ENCODE measurements around the gene A2M.

Gene A2M

DNA sequence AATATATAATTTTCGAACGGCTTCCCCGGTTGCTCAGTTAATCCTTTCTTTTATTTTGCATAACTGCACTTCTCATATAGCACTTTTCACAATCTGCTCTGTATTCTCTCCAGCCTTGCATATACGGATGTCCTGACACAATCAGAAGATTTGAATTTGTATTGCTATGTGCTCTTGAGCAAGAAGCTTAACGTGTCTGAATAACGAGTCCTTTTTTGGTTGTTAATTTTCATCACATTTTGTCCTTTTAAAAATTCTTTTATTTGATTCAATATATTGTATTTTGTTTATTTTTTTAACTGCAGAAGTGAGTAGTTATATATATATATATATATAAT lies 17.6 kb downstream of the A2M start:
- DNase-seq = no peak

DNA sequence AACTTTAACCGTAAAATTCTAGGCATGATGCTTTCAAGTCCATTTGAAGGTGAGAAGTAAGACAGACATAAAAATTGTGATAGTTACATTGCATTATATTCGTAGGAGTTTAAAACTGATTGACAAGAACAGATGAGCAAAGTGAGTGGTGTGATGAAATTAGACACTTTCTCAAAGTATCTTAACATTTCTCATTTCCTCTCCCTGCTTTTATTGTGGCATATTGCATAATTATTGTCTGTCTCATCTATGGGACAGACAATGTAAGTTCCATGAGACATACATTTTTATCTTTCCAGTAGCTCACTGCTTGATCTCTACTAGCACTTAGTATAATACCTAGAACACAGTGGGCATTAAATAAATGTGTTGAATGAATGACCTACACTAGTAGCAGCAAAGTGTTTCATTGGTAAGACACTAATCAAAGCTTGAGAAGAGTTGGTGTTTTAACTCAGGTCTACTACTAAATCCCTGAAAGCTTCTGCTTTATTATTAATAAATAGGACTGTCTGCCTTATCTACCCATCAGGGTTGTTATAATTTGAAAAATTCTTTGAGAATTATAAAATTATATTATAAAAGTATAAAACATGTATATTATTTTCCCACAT lies 19.0 kb downstream of the A2M start:
- DNase-seq = peak; percentile 80

DNA sequence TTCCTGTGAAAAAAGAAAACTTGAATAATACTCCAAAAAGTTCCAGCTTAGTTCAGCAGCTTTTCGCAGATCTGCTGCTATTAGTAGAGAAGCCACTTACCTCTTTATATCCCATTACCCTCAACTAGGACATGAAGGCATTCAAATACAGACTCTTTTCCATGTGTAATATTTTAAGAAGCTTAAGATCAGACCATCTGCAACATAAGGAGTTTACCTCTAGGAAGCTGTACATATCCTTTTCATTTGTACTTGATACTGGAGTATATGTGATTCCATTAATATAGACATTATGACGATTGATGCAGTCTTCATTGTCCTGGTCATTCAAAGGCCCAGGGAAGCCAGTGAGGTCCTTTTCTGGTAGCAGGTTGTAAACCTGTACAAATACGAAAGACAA lies 20.4 kb downstream of the A2M start:
- no peak for DNase-seq

DNA sequence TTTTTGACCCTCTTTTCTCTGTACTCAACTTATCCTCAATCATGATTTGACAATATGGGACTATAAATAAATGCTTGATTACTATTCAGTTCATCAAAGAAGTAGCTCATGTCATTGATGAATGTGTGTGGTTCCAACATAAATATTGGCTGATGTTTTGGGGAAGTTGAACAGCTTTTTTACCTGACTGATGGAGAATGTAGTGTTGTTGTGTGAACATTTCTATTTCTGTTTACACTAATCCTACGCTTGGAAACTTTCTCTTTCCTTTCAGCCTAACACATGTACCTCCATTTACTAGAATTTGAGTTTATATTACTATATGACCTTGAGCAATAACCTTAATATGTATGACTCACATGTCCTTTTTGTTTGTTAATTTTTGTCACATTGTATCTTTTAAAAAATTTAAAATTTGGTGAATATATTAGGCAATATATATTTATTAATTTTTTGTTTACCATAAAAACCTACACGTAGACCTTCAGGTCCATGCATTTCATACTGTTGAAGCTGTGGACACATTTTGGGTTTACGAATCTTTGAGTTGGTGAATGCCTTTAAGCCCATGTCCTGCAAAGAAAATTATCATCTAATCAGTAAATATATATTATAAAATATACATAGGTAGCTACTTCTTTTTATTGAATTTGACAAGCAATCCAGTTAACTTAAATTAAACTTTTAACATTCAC lies 21.1 kb downstream of the A2M start:
- no peak for DNase-seq

DNA sequence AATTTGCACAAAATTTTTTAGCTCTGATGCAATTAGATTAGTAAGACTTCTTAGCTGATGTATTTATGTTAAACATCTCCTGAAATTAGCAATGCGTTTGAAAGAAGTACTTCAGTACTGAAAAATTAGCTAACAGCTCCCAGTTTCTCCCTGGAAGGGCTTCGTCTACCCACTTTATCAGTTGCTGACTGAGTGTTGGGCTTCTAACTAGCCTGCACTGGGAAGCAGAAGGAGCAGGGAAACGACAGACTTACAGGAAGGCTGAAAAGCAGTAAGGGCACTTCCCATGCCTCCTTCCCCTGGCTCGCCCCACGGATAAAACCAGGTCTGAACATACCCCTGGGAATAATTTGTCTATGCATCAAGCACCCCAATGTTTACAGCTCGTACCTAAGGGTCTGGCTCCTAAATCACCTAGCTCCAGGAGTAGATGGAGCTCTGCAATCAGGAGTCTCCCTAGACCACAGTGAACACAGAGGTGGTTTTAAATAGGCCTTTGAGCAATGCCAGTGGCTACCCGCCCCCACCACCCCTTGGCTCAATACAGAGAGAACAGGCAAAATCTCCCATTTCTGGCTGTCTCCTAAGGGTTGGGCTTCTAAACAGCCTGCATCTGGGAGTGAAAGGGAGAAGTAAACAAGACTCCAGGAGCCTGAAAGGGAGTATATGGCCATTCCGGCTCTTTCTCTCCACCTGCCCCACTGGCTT lies 23.7 kb downstream of the A2M start:
- no peak for DNase-seq

DNA sequence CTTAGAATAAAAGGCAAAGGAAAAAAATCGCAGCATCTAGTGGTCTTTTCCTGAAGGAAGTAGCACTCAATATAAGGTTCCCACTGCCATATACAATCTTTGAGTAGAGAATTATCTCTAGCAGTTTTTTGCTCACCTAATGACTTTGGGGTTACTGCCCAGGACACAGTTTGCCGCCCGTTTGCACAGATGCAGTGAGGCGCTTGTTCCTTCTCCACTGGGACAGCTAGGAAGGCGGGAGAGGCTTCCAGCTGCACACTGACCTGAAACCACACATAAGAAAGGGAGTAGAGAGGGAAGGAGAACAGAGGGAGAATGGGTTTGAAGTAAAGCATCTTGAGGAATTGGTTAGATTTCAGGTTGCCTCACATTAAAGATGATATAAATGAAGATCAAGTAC lies 25.5 kb downstream of the A2M start:
- no peak for DNase-seq

DNA sequence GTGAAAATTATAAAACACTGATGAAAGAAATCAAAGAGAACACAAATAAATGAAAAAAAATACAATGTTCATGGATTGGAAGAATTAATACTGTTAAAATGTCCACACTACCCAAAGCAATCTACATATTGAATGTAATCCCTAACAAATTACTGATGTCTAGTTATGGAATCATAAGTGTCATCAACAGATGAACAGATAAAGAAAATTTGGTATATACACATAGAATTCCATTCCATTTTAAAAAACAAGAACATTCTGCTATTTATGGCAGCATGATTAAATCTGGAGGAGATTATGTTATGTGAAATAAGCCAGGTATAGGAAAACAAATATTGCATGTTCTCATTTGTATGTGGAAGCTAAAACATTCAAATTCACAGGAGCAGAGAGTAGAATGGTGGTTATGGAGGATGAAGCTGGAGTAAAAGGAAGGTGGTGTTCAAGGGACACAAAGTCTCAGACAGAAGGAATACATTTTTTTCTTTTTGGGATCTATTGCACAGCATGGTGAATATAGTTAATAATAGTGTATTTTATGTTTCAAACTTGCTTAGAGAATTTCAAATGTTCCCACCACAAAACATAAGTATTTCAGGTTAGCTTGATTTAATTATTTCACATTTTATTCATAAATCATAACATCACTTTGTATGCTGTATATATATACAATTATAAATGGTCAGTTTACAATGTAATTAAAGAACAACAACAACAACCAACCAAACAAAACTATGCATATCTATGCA lies 28.5 kb downstream of the A2M start:
- DNase-seq = no peak

DNA sequence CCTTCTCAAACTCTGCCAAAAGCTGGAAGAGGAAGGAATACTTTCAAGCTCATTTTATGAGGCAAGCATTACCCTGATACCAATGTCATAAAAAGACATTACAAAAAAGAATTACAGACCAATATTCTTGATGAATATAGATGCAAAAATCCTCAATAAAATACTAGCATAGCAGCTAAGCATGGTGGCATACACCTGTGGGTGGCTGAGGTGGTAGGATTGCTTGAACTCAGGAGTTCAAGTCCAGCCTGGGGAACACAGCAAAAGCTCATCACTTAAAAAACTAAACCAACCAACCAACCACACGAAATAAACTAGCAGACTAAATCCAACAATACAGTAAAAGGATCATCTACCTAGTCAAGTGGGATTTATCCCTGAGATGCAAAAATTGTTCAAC lies 29.6 kb downstream of the A2M start:
- DNase-seq = no peak

DNA sequence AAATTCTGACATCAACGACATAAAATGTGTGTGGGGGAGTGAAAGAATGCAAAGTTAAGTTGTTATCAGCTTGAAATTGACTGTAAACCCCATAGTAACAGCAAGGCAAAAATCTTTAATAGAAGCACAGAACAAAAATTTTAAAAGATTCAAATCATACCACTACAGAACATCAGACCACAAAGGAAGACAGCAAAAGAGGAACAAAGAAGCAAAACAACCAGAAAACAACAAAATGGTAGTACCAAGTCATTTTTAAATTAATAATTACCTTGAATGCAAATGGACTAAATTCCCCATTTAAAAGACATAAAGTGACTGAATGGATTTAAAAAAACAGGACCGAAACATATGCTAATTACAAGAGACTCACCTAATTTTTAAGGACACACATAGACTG lies 31.3 kb downstream of the A2M start:
- no peak for DNase-seq

DNA sequence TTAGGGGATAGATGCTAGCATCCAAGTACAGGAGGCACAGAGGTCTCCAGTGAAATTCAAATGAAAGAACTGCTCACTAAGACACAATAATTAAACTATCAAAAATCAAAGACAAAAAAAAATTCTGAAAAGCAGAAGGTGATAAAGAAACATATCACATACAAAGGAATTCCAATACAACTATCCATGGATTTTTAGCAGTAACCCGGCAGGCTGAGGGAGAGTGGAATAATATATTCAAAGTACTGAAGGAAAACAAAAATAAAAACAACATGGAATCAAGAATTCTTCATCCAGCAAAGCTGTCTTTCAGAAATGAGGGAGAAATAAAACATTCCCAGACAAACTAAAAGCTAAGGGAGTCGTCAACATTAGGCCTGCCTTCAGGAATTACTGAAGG lies 31.9 kb downstream of the A2M start:
- no peak for DNase-seq

DNA sequence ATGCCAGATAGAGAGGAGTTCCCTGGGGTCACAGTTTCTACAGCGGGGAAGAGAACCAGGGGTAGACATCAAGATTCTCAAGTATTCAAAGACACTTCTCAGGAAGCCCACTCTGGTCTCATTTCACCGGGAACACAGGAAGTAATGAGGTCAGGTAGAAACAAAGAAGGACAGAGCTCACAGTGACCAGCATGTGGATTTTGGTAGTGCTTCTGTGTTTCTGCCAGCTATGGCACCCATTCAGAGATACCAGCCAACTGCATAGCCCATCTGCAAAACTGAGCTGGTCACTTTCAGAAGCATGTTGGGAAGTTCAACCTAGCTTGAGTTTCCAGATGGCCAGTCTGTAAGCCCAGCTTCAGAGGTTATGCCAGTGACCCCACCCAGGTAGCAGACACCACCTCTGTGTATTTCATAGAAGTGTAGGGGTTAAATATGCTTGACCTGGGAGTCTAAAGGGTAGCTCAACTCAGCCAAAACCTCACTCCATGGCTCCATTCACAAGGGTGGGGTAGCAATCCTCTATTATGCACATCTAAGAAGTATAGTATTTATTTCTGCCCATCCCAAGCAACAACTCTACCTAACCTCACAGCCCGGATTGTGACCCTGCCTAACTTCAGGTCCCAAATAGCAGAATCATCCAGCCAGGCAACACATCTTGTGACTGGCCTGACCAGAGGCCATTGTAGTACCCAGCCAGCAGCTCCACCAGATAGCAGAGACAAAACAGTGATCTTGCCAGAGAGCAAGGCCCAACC lies 33.9 kb downstream of the A2M start:
- DNase-seq = no peak

DNA sequence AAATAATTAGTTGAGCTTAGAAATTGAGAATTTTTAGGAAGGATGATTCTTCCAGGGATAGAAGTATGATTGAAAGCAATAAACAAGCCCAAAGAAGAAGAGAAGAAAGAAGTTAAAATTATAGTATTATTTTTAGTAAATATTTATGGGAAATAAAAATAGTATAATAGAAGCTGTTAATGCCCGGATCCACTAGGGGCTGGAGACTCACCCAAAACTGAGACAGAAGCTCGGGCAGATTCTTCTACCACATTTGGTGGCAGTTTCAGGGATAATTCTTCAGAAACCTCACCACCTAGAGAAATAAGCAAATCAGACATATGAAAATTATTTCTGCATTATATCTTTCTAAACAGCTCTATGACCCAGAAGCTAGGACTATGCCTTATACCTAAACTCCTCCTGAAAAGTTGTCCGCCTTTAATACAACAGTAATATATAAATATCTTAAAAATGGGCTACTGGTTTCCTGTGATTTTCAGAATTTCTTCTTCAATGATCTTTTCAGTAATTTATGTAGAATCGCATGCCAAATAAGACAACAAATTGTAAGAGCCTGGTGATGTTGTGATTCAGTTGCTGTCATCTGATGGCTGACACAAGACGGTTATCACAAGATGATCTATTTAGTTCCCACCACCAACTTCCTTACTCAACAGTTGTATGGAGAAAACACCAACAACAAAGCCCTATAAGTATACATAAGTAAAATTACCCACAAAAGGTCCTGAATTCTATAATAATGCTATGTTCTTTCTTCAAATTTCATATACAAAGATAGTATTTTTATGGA lies 35.6 kb downstream of the A2M start:
- DNase-seq = no peak

DNA sequence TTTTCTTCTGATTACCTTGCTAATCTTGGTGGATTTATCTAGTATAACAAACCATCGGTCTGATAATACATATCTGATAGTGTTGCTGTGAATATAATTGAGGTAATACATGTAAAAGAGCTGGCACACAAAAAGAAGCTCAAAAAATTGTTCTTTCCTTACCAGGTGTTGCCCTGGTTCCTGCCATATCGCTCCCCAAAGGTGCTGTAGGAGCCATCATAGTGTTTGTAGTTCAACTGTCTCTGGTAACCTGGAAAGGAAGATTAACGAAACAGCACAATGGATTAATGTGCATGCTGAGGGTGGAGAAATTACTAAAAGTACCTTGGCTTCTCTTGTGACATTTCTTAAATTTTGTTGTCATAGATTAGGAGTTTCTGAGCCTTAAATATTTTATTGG lies 36.6 kb downstream of the A2M start:
- no peak for DNase-seq

DNA sequence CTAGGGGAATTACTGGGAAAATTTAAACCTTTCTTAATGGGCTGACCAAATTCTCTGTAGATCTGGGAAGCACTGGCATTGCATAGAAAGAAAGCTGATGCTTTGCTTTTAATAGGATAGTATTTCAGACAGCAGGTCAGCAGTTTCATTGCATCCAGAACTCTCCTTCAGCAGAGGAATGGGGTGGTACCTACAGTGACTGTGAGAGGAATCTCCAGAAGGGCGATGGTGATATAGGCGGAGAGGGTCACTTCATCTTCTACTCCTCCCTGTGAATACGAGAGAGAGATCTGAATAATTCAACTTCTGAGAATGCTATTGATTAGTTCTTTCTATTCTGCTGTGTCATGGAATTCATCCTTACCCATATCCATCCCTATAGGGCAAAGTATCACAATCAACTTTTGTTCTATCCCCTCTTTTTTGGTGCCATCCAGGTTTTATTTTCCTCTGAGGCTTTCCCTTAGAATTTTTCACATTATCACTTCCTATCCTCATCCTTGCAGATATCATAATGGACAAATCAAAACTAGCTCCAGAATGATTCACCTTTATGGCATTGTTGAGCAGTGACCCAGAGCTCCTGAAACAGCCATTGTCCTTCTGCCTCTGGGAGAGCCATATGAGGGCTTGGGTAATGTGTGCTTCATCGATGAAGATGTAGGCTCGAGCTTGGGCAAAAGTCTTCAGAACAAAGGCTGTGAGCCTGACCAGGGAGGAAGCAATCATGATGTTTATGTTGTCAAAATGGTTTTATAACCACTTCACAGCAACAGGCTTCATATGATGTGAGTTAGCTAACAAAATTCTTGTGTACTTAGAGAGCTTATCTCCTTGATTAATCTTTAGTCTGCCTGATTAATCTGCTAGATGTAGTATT lies 38.3 kb downstream of the A2M start:
- DNase-seq = no peak

DNA sequence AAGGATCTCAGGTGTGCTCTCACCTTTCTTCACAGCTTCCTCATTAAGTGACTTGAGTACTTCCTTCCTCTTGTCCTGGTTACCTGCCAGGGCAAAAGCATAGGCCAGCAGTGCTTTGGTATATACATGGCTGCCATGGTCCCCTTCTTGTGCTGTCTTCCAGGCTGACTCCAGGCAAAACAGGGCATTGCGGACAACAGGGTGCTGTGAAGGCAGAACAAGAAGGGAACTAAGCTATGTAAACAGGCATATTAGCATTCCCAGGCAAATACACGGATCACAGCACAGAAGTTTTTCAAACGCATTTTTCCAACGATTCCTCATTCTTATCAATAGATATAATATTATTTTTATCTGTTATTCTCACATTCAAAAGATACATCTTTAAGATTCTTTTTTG lies 39.0 kb downstream of the A2M start:
- DNase-seq = no peak

DNA sequence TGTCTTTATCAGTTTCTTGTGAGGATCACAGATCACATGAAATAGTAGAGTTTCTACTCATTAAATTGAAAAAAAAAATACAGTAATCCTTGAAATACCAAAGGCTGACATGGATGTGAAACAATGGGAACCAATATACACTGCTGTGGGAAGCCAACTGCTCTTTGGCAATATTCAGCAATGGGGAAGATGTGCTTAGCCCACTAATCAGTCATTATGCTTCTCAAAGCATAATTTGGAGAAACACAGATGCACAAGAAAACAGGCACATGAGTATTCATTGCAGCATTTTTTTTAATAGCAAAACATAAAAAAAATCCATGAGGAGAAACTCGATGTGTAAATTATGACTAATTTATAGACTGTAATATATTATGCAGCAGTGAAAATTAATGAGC lies 40.6 kb downstream of the A2M start:
- DNase-seq = no peak

DNA sequence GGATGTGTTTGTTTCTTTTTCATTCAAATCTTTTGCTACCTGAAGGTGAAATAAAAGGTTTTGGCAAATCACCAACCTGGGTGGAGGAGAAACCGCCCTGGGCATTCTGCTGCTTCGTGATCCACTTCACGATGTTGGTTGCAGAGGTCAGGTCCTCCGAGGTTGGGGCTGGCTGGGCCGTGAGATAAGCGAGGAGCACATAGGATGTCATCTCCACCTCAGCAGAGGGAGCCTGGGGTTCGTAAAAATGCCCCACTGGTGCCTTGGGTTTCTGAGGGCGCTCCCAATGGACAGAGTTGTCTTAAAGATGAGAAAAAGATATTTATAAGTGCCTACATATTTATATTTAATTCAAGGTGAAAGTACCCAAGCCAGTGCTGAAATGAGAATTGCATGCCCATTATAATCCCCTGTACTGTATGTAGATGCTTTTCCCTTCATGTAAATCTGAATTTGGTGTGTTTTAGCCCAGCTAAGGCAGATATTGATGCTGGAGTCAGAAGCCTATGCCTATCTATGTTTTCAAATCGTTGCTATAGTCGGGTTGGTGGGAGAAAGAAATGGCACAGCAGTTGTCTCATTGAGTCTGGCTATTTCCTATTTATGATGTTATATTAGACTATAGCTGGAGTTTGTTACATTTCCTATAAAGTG lies 41.1 kb downstream of the A2M start:
- DNase-seq = no peak

DNA sequence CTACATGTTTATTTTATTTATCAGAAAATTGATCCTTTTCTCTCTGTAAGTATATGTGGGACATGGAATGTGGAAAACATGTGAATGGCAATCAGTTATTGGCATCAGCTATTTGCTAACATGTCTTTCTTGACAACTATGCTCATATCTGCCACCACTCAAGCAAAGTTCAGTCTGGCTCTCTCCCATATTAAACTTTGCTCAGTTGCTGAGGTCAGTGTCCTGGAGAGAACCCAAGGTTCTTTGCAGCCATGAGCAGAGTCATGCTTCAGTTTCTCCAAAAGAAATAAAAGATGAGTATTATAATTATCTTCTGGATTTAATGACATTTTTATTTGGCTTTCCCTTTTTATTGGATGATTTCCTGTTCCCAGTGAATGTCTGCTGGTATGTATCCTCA lies 42.6 kb downstream of the A2M start:
- DNase-seq = no peak

DNA sequence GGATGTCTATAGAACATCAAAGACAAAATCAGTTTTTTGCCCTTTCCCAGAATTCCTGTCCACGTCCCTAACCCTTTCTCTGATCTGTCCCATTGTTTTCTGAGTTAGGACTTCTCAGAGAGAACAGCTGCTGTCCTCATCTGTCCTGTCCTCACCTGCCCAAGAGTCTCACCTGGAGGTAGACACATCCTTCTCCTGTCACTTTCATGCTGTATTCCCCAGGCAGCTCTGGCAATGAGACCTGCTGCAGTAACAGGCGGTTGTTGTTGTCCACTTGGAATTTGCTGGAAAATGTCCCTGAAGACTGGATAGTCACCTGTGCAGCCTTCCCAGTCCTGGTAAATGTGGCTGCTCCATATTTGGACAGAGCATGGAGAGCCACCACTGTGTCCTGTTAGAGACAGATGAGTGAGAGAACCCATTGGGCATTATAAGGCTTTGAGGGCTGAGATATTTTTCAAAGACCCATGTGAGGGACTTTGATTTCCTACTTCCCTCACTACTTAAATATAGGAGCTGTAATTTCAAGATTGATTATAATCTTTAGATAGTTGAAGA lies 43.2 kb downstream of the A2M start:
- DNase-seq = no peak

DNA sequence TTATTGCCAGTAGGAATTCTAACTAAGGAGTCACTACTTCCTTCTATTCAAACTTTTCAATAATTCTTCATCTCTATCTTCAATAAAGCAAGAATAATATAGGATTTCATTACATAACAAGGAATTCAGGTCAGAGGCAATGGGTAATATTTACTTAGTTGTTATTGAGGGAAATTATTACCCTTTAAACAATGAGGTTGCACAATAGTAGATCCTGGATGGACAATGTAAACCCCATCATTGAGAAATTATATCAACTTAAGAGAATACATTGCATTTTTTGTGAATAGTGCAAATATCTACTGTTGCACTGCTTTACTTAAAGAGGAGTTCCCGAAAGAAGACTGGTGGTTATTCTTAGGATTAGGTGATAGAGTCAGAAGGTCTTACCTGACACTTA lies 43.8 kb downstream of the A2M start:
- no peak for DNase-seq

Data from MV-4-11 (cell line).